K562 (cell line): ENCODE results near the gene STK16. TPM values are rescaled to one million over a fixed set of nuclear protein-coding genes. Genes with fewer than 3 reads are reported as not detected.

Source experiments
- ASH1L ChIP-seq: fragments of 450-650 bp; IDR thresholded peaks from 2 replicates; pipeline ENCODE4 v1.6.1; 2018; ENCODE audit warnings: borderline replicate concordance, mild to moderate bottlenecking, low read depth; ENCODE audit not compliant: partially characterized antibody
- C11orf30 ChIP-seq: fragments of 450-650 bp; IDR thresholded peaks from 2 replicates; pipeline ENCODE4 v1.6.1; 2016; ENCODE audit warnings: low read depth, mild to moderate bottlenecking
- CBX3 ChIP-seq, 2 experiments: IDR thresholded peaks; 1 replicate in 1 of 2; 2 replicates in 1 of 2; pipeline ENCODE4 v1.6.1; 2012; ENCODE audit warnings: inconsistent platforms in 2 of 2, low read length in 2 of 2, borderline replicate concordance in 1 of 2, control low read depth in 1 of 2
- CLOCK ChIP-seq: fragments of 250-450 bp; sonication (Bioruptor Pico); IDR thresholded peaks from 2 replicates; pipeline ENCODE4 v1.4.0; 2020; ENCODE audit warnings: mild to moderate bottlenecking, moderate library complexity, borderline replicate concordance
- EP400 ChIP-seq: fragments of 450-650 bp; IDR thresholded peaks from 2 replicates; pipeline ENCODE4 v1.6.1; 2017; ENCODE audit warnings: antibody characterized with exemption, mild to moderate bottlenecking, moderate library complexity
- FOS ChIP-seq: IDR thresholded peaks from 3 replicates; pipeline ENCODE4 v1.6.1; 2011; ENCODE audit not compliant: insufficient read length; ENCODE audit errors: extremely low read depth
- GATAD2B ChIP-seq: fragments of 450-650 bp; IDR thresholded peaks from 2 replicates; pipeline ENCODE4 v1.6.1; 2017; ENCODE audit warnings: mild to moderate bottlenecking, borderline replicate concordance
- HDAC6 ChIP-seq: IDR thresholded peaks from 2 replicates; pipeline ENCODE4 v1.6.1; 2012; ENCODE audit warnings: low read depth, mild to moderate bottlenecking, control low read depth, inconsistent platforms, low read length, moderate library complexity
- L3MBTL2 ChIP-seq: fragments of 450-650 bp; IDR thresholded peaks from 2 replicates; pipeline ENCODE4 v1.6.1; 2016; ENCODE audit warnings: mild to moderate bottlenecking, moderate library complexity
- MEIS2 ChIP-seq: fragments of 450-650 bp; IDR thresholded peaks from 2 replicates; pipeline ENCODE4 v1.6.1; 2014; ENCODE audit warnings: mild to moderate bottlenecking; ENCODE audit not compliant: partially characterized antibody
- NR1H2 ChIP-seq: sonication (generic); formaldehyde crosslinking; IDR thresholded peaks from 2 replicates; pipeline ENCODE4 v1.4.0; 2020; ENCODE audit warnings: mild to moderate bottlenecking, missing genetic modification reagents
- RAD21 ChIP-seq, 2 experiments: fragments of 250-450 bp in 1 of 2; fragments of 450-650 bp in 1 of 2; sonication (Bioruptor Pico) in 1 of 2; formaldehyde crosslinking in 1 of 2; IDR thresholded peaks in 1 of 2; conservative IDR thresholded peaks in 1 of 2; 2 replicates each; pipeline versions ENCODE4 v1.4.0 to v1.8.0; 2020 to 2022; ENCODE audit warnings: mild to moderate bottlenecking in 2 of 2, moderate library complexity in 1 of 2
- RBFOX2 ChIP-seq: fragments of 200-400 bp; formaldehyde crosslinking; IDR thresholded peaks from 2 replicates; pipeline ENCODE4 v1.6.1; 2017; ENCODE audit warnings: low read depth, mild to moderate bottlenecking, low read length, moderate library complexity
- TCF7L2 ChIP-seq: fragments of 150-350 bp; IDR thresholded peaks from 2 replicates; pipeline ENCODE4 v1.6.1; 2016; ENCODE audit warnings: low read depth, mild to moderate bottlenecking, low read length, moderate library complexity
- THAP12 ChIP-seq: fragments of 250-450 bp; sonication (Bioruptor Pico); IDR thresholded peaks from 2 replicates; pipeline ENCODE4 v1.9.0; 2021; ENCODE audit warnings: mild to moderate bottlenecking, inconsistent platforms
- YY1 ChIP-seq, 3 experiments: IDR thresholded peaks; 2 replicates each; pipeline ENCODE4 v1.6.1; 2011; ENCODE audit warnings: low read length in 2 of 3, mild to moderate bottlenecking in 2 of 3, moderate library complexity in 2 of 3, borderline replicate concordance in 1 of 3, control low read depth in 1 of 3, low read depth in 1 of 3; ENCODE audit not compliant: insufficient read depth in 3 of 3, insufficient replicate concordance in 2 of 3, control insufficient read depth in 1 of 3, insufficient read length in 1 of 3; ENCODE audit errors: extremely low read depth in 1 of 3
- ZFX ChIP-seq: sonication (generic); formaldehyde crosslinking; IDR thresholded peaks from 2 replicates; pipeline ENCODE4 v1.8.0; 2022; ENCODE audit warnings: mild to moderate bottlenecking, missing genetic modification reagents, moderate library complexity
- ZNF175 ChIP-seq: fragments of 200-800 bp; sonication (Bioruptor generic); IDR thresholded peaks from 2 replicates; pipeline ENCODE4 v1.6.1; 2016; ENCODE audit warnings: low read depth, mild to moderate bottlenecking, missing genetic modification characterization, missing compliant biosample characterization
- ZNF197 ChIP-seq: fragments of 200-800 bp; sonication (Bioruptor generic); IDR thresholded peaks from 2 replicates; pipeline ENCODE4 v1.6.1; 2016; ENCODE audit warnings: low read depth, missing genetic modification characterization, missing compliant biosample characterization
- ZNF561 ChIP-seq: fragments of 450-650 bp; formaldehyde crosslinking; conservative IDR thresholded peaks from 2 replicates; pipeline ENCODE4 v1.4.0; 2020; ENCODE audit warnings: mild to moderate bottlenecking, moderate library complexity
- ZNF668 ChIP-seq: fragments of 250-450 bp; sonication (Bioruptor Pico); IDR thresholded peaks from 2 replicates; pipeline ENCODE4 v1.8.0; 2022; ENCODE audit warnings: mild to moderate bottlenecking, inconsistent platforms
- polyA plus RNA-seq, 8 experiments: library from polyadenylated mRNA; depleted of rRNA in 4 of 8; stranded (reverse) in 5 of 8; unstranded in 3 of 8; fragments of >200 nt; fragmentation: Nextera tagmentation in 2 of 8; fragmentation: Illumina TruSeq in 1 of 8; extraction: Ambion mirVana in 2 of 8; extraction: Trizol in 1 of 8; gene quantifications; 2 replicates each; pipeline versions ENCODE4 v1.2.1 to v1.2.3, GENCODE V29; 2011 to 2014; ENCODE audit warnings: inconsistent platforms in 1 of 8, missing spikeins in 1 of 8
- total RNA-seq, 7 experiments: library from RNA; depleted of rRNA in 6 of 7; stranded (reverse); fragments of >200 nt in 6 of 7; fragmentation: Illumina TruSeq in 2 of 7; extraction: Trizol in 2 of 7; gene quantifications; 2 replicates each; pipeline versions ENCODE4 v1.2.1 to v1.2.3, GENCODE V29; 2011 to 2021; ENCODE audit warnings: low replicate concordance in 1 of 7

The STK16 gene
- total and polyA plus RNA-seq, 9 of the 15 experiments (the other 6 are each of a cell fraction or from before 2014, with no cell fraction given): 5.4 to 36.2 (median 17.8) TPM

DNA sequence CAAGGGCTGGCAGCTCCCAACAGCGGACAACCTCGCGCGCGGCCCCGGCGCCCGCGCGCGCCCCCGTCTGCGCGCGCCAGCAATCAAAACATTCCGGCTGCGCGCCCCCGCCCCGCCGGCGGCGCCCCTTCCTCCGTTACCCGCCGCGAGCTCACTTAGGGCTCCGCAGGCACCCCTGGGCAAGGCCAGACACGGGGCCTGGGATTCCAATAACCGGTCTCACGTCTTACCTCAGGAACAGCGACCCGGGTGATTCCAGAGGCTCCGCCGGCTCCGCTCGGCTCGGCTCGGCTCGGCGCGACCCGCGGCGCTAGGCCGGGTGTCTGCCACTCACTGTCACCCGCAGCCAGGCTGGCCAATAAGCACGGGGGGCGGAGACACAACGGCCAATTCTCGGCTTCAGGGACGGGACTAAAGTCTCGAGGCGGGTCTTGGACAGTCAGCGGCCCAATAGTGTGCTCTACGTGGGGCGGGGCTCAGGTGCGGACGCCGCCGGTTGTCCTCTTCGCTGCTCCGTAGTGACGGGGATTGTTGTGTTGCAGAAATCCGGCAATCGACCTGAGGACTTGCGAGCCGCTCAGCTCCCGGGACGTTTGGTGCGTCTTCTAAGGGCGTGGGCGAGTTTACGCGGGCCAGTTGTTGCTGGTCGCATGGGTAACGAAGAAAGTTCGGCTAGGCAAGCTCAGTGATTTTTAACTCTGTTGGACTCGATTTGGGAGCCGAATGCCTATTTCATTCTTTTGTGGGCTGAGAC, 15.8 kb upstream of the STK16 start, which contains the start of the genes ANKZF1 and ATG9A (continued):
- TF ChIP-seq TCF7L2 (no peak), RBFOX2 (peak; percentile 84), YY1 (IDR thresholded peaks at IDR 0.05; ENCODE audit: borderline replicate concordance in 1 of 3, control insufficient read depth in 1 of 3, extremely low read depth in 1 of 3, insufficient read depth in 3 of 3, insufficient read length in 1 of 3, insufficient replicate concordance in 2 of 3, low read depth in 1 of 3, low read length in 2 of 3) (no peak), ZFX (CRISPR knock-in tag) (peak; percentile 89), ZNF668 (CRISPR knock-in tag) (no peak), NR1H2 (CRISPR knock-in tag) (no peak), EP400 (peak; percentile 73), GATAD2B (peak; percentile 65; the same call in 1 of the 2 replicates), FOS (peak; percentile 94), CBX3 (IDR thresholded peaks at IDR 0.05; ENCODE audit: borderline replicate concordance in 1 of 2, low read length in 2 of 2) (0 out of 3 replicates have a peak, but pooled peaks of 1 of the 2 experiments have one; percentile 27), MEIS2 (peak; percentile 68), ZNF197 (CRISPR knock-in tag) (peak; percentile 90), ZNF561 (CRISPR knock-in tag) (no peak), CLOCK (CRISPR knock-in tag) (no peak), RAD21 (CRISPR knock-in tag; conservative IDR thresholded peaks at IDR 0.05 in 1 of 2, IDR thresholded peaks at IDR 0.05 in 1 of 2) (0 out of 4 replicates have a peak, but pooled peaks of 1 of the 2 experiments have one; percentile 15), ZNF175 (peak; percentile 58), C11orf30 (peak; percentile 55), THAP12 (CRISPR knock-in tag) (no peak), HDAC6 (no peak), L3MBTL2 (peak; percentile 19; the same call in 1 of the 2 replicates), ASH1L (peak; percentile 90)
